Activated CD8-positive, alpha-beta T cell treated with anti-CD3 and anti-CD28 coated beads for 36 hours (primary cell): ENCODE results near the gene NEO1. TPM values are rescaled to one million over a fixed set of nuclear protein-coding genes. Genes with fewer than 3 reads are reported as not detected.

Source experiments
- ATAC-seq: fragments of 200-7000 bp; cut with Tn5 transposase; one replicate; pipeline ENCODE4 v1.10.0; 2021; ENCODE audit warnings: mild to moderate bottlenecking, moderate library complexity
- CTCF ChIA-PET: fragments of 350-600 bp; sonication (Branson Sonifier 250); formaldehyde crosslinking; loops from one replicate; lab custom pipeline; 2021; ENCODE audit warnings: antibody characterized with exemption; lab: Charles Lee
- POLR2A ChIA-PET: fragments of 350-600 bp; sonication (Branson Sonifier 250); formaldehyde crosslinking; loops from one replicate; lab custom pipeline; 2021; ENCODE audit warnings: antibody characterized with exemption; lab: Charles Lee
- DNase-seq: peaks from one replicate; pipeline ENCODE4 v3.0.0-alpha.2; 2020
- H3K27ac Mint-ChIP-seq: one replicate; pipeline ENCODE4 v1.8.0; 2021; ENCODE audit warnings: mild to moderate bottlenecking, mixed read lengths
- H3K27me3 Mint-ChIP-seq: one replicate; pipeline ENCODE4 v1.8.0; 2021; ENCODE audit warnings: mixed read lengths
- H3K36me3 Mint-ChIP-seq: one replicate; pipeline ENCODE4 v1.8.0; 2021; ENCODE audit warnings: low read depth, mixed read lengths
- H3K4me1 Mint-ChIP-seq: one replicate; pipeline ENCODE4 v1.8.0; 2021; ENCODE audit warnings: low read depth, mixed read lengths
- H3K4me3 Mint-ChIP-seq: one replicate; pipeline ENCODE4 v1.8.0; 2021; ENCODE audit warnings: mild to moderate bottlenecking, moderate library complexity, mixed read lengths
- H3K9me3 Mint-ChIP-seq: one replicate; pipeline ENCODE4 v1.8.0; 2021; ENCODE audit warnings: mixed read lengths
- CTCF ChIP-seq: fragments of 200-600 bp; IDR thresholded peaks from one replicate; pipeline ENCODE4 v1.8.0; 2022; ENCODE audit warnings: antibody characterized with exemption, mild to moderate bottlenecking
- intact Hi-C: fragments of 100-400 bp; cut with micrococcal nuclease; formaldehyde crosslinking; loops from one replicate; pipeline ENCODE4 v1.10.0; 2022
- total RNA-seq, 2 experiments: library from RNA; stranded (reverse); gene quantifications; one replicate each; pipeline ENCODE4 v1.2.3, GENCODE V29; 2021

Gene NEO1
- total RNA-seq, 2 experiments from 2014 or later, result 2.8 to 3.1 TPM

GRCh38 chr15:73338606-73339374, 286.5 kb downstream of the NEO1 start:
- no peak overlapping the region for H3K27ac Mint-ChIP-seq
- peaks cover 6% of the 10 kb centered on the region for H3K9me3 Mint-ChIP-seq
- peaks cover 2% of the 10 kb centered on the region for H3K27me3 Mint-ChIP-seq
- TF ChIP-seq CTCF, result no peak
- H3K4me1 Mint-ChIP-seq, result no peaks in the 10 kb centered on the region
- CTCF ChIA-PET, result no interaction called here
- POLR2A ChIA-PET, result no interaction called here
- intact Hi-C loops, result no loop called here
- ATAC-seq (no peak), DNase-seq (no peak)
- no peak overlapping the region for H3K4me3 Mint-ChIP-seq
- no peaks in the 10 kb centered on the region for H3K36me3 Mint-ChIP-seq

- CTCF ChIA-PET, result no interaction called here
- H3K9me3 Mint-ChIP-seq, result peaks cover 6% of the 10 kb centered on the region
- intact Hi-C loops, result no loop called here
- H3K27me3 Mint-ChIP-seq, result peaks cover 2% of the 10 kb centered on the region
- POLR2A ChIA-PET, result interaction anchor here (0.6 kb wide), 1 partner anchor 473 kb away, joined by 3 read pairs; no protein-coding TSS in a partner anchor
- H3K4me3 Mint-ChIP-seq, result no peak overlapping the region
- TF ChIP-seq CTCF, result no peak
- no peak overlapping the region for H3K27ac Mint-ChIP-seq
- DNase-seq (no peak), ATAC-seq (no peak)
- no peaks in the 10 kb centered on the region for H3K4me1 Mint-ChIP-seq
- H3K36me3 Mint-ChIP-seq, result no peaks in the 10 kb centered on the region
Observed at GRCh38 chr15:73340502-73341192, 288.4 kb downstream of the NEO1 start.

- H3K9me3 Mint-ChIP-seq, result peaks cover 6% of the 10 kb centered on the region
- no peak overlapping the region for H3K27ac Mint-ChIP-seq
Observed at GRCh38 chr15:73341886-73342600, 289.8 kb downstream of the NEO1 start.

GRCh38 chr15:73344056-73344455, 291.8 kb downstream of the NEO1 start:
- H3K4me1 Mint-ChIP-seq, result no peaks in the 10 kb centered on the region
- ChIA-PET CTCF (no interaction called here), POLR2A (no interaction called here)
- ATAC-seq, result no peak
- H3K27me3 Mint-ChIP-seq, result peaks cover 7% of the 10 kb centered on the region
- DNase-seq, result no peak
- no peak for TF ChIP-seq CTCF
- H3K9me3 Mint-ChIP-seq, result peaks cover 6% of the 10 kb centered on the region
- H3K27ac Mint-ChIP-seq, result no peak overlapping the region
- H3K36me3 Mint-ChIP-seq, result no peaks in the 10 kb centered on the region
- intact Hi-C loops, result no loop called here
- H3K4me3 Mint-ChIP-seq, result no peak overlapping the region

More at GRCh38 chr15:73341886-73342600, 289.8 kb downstream of the NEO1 start:
- intact Hi-C loops, result no loop called here
- CTCF ChIA-PET, result no interaction called here
- POLR2A ChIA-PET, result no interaction called here
- Mint-ChIP-seq H3K27me3 (peaks cover 4% of the 10 kb centered on the region), H3K36me3 (no peaks in the 10 kb centered on the region), H3K4me1 (no peaks in the 10 kb centered on the region), H3K4me3 (no peak overlapping the region)
- no peak for TF ChIP-seq CTCF
- no peak for DNase-seq
- no peak for ATAC-seq

GRCh38 chr15:73345658-73346057, 293.4 kb downstream of the NEO1 start:
- H3K27me3 Mint-ChIP-seq, result peaks cover 7% of the 10 kb centered on the region
- H3K9me3 Mint-ChIP-seq, result peaks cover 6% of the 10 kb centered on the region
- CTCF ChIA-PET, result no interaction called here
- no peak overlapping the region for H3K27ac Mint-ChIP-seq
- no peaks in the 10 kb centered on the region for H3K4me1 Mint-ChIP-seq
- DNase-seq (no peak), ATAC-seq (no peak)
- intact Hi-C loops, result no loop called here
- H3K36me3 Mint-ChIP-seq, result no peaks in the 10 kb centered on the region
- H3K4me3 Mint-ChIP-seq, result no peak overlapping the region
- no peak for TF ChIP-seq CTCF
- POLR2A ChIA-PET, result no interaction called here
